ENCODE measurements around the gene PRM1. TPM values are rescaled to one million over a fixed set of nuclear protein-coding genes. Genes with fewer than 3 reads are reported as not detected.
A peak's percentile ranks its signal among the peaks of the same experiment; 100 is the strongest.

Gene PRM1
- total and polyA plus RNA-seq, 2 of the 13 experiments (the other 11 are each of a cell fraction or from before 2014, with no cell fraction given): not detected

DNA sequence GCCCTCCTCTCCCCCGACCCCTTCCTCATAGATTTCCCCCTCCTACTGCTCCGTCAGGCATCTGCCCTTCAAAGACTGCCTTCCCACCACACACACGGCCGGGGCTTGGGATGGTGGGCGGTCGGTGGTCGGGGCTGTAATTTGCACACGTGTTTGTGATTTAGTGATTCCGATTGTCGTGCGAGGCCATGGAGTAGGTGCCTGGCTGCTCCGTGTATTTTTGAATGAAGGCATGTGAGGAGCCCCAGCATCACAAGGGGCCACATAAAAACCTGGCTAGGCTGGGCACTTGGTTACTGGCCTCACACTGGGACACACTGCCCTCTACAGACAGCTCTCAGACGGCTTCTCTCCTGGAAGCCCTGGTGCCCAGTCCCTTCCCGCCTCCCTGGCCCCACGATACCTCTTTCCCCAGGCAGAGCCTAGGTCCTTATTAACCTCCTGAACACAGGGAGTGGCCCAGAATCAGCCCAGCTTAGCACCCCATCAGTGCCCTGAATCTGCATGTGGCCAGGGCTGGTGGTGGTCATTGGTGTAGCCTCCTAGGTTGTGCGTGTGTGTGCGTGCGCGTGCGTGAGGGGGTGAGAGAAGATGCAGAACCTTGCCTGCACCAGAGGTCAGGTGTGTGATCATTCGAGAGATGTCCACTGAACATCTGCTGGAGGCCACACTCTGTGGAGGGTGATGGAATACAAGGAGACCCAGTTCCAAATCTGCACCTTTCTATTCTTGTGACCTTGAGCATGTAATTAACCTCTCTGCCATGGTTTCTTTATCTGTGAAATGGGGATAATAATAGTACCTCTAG is 23.8 kb downstream of the PRM1 start (continued):
- TF ChIP-seq, protein P1, sequence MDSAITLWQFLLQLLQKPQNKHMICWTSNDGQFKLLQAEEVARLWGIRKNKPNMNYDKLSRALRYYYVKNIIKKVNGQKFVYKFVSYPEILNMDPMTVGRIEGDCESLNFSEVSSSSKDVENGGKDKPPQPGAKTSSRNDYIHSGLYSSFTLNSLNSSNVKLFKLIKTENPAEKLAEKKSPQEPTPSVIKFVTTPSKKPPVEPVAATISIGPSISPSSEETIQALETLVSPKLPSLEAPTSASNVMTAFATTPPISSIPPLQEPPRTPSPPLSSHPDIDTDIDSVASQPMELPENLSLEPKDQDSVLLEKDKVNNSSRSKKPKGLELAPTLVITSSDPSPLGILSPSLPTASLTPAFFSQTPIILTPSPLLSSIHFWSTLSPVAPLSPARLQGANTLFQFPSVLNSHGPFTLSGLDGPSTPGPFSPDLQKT (CRISPR knock-in tag; IDR thresholded peaks at IDR 0.05; ENCODE audit: borderline replicate concordance): no peak
- TF ChIP-seq, protein P2, sequence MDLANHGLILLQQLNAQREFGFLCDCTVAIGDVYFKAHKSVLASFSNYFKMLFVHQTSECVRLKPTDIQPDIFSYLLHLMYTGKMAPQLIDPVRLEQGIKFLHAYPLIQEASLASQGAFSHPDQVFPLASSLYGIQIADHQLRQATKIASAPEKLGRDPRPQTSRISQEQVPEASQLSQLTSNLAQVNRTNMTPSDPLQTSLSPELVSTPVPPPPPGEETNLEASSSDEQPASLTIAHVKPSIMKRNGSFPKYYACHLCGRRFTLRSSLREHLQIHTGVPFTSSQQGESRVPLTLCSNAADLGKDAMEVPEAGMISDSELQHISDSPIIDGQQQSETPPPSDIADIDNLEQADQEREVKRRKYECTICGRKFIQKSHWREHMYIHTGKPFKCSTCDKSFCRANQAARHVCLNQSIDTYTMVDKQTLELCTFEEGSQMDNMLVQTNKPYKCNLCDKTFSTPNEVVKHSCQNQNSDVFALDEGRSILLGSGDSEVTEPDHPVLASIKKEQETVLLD (CRISPR knock-in tag; IDR thresholded peaks at IDR 0.05; ENCODE audit: low read depth): no peak
- TF ChIP-seq TBL1XR1 (IDR thresholded peaks at IDR 0.05; ENCODE audit: borderline replicate concordance, low read length, partially characterized antibody): no peak
- TF ChIP-seq RAD51 (IDR thresholded peaks at IDR 0.05; ENCODE audit: borderline replicate concordance): no peak
- TF ChIP-seq EED (CRISPR knock-in tag; IDR thresholded peaks at IDR 0.05): no peak
- peak; percentile 81 for TF ChIP-seq ZZZ3 (CRISPR knock-in tag; IDR thresholded peaks at IDR 0.05; ENCODE audit: borderline replicate concordance)
- TF ChIP-seq TCF12 (IDR thresholded peaks at IDR 0.05): no peak
- no peak for TF ChIP-seq TCF12 (CRISPR knock-in tag; IDR thresholded peaks at IDR 0.05)
- TF ChIP-seq, protein P3, sequence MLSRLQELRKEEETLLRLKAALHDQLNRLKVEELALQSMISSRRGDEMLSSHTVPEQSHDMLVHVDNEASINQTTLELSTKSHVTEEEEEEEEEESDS (CRISPR knock-in tag; IDR thresholded peaks at IDR 0.05; ENCODE audit: borderline replicate concordance): no peak; the same call in 1 of the 2 replicates
- peak; percentile 74; the same call in 1 of the 2 replicates for TF ChIP-seq CHD4 (IDR thresholded peaks at IDR 0.05; ENCODE audit: borderline replicate concordance, low read length)
- TF ChIP-seq ISX (CRISPR knock-in tag; conservative IDR thresholded peaks at IDR 0.05): 0 out of 2 replicates have a peak, but pooled peaks have one; percentile 68
- no peak for TF ChIP-seq SOX6 (IDR thresholded peaks at IDR 0.05)
- peak; percentile 75 for TF ChIP-seq SOX6 (CRISPR knock-in tag; IDR thresholded peaks at IDR 0.05)
- TF ChIP-seq, protein P4, sequence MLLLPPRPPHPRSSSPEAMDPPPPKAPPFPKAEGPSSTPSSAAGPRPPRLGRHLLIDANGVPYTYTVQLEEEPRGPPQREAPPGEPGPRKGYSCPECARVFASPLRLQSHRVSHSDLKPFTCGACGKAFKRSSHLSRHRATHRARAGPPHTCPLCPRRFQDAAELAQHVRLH (CRISPR knock-in tag; IDR thresholded peaks at IDR 0.05; ENCODE audit: borderline replicate concordance, low read depth): peak; percentile 65; the same call in 1 of the 2 replicates
- 0 out of 2 replicates have a peak, but pooled peaks have one; percentile 76 for TF ChIP-seq ZNF589 (CRISPR knock-in tag; conservative IDR thresholded peaks at IDR 0.05)
- peak; percentile 87 for TF ChIP-seq REPIN1 (CRISPR knock-in tag; IDR thresholded peaks at IDR 0.05; ENCODE audit: borderline replicate concordance, low read depth)
- peak; percentile 86 for TF ChIP-seq ZNF121 (CRISPR knock-in tag; IDR thresholded peaks at IDR 0.05)
- TF ChIP-seq ATRX (CRISPR knock-in tag; IDR thresholded peaks at IDR 0.05; ENCODE audit: borderline replicate concordance): no peak
- TF ChIP-seq IRF2 (CRISPR knock-in tag; IDR thresholded peaks at IDR 0.05): peak; percentile 94
- TF ChIP-seq ZNF749 (CRISPR knock-in tag; IDR thresholded peaks at IDR 0.05; ENCODE audit: borderline replicate concordance): 0 out of 2 replicates have a peak, but pooled peaks have one; percentile 72
- no peak for TF ChIP-seq JDP2 (CRISPR knock-in tag; IDR thresholded peaks at IDR 0.05; ENCODE audit: borderline replicate concordance)
- peak; percentile 75 for TF ChIP-seq ZNF781 (CRISPR knock-in tag; IDR thresholded peaks at IDR 0.05; ENCODE audit: borderline replicate concordance, not compliant biosample characterization)
- no peak for TF ChIP-seq SP5 (CRISPR knock-in tag; IDR thresholded peaks at IDR 0.05; ENCODE audit: borderline replicate concordance, low read depth)
